GM10248 (cell line): Measurements from ENCODE around the gene CPA1.

Experiments used
- CTCF ChIA-PET: fragments of 300-600 bp; sonication (Branson Sonifier 250); formaldehyde crosslinking; extraction: SDS; loops from one replicate; lab custom pipeline; 2021; ENCODE audit warnings: antibody characterized with exemption; lab: Yijun Ruan, JAX
- POLR2A ChIA-PET: fragments of 350-650 bp; sonication (Branson Sonifier 250); formaldehyde crosslinking; extraction: SDS; loops from one replicate; lab custom pipeline; 2020; ENCODE audit warnings: antibody characterized with exemption; lab: Yijun Ruan, JAX
- DNase-seq: peaks from one replicate; pipeline ENCODE4 v3.0.0; 2012; ENCODE audit errors: extremely low spot score
- TF ChIP-seq, protein P1 (sequence below): IDR thresholded peaks from 2 replicates; pipeline ENCODE4 v1.5.1; 2012; ENCODE audit warnings: mild to moderate bottlenecking, low read depth; ENCODE audit errors: extremely low read depth, missing control alignments, control extremely low read depth

CPA1 gene

GRCh38 chr7:130346941-130347340, 33.4 kb upstream of the CPA1 start:
- TF ChIP-seq, protein P1, sequence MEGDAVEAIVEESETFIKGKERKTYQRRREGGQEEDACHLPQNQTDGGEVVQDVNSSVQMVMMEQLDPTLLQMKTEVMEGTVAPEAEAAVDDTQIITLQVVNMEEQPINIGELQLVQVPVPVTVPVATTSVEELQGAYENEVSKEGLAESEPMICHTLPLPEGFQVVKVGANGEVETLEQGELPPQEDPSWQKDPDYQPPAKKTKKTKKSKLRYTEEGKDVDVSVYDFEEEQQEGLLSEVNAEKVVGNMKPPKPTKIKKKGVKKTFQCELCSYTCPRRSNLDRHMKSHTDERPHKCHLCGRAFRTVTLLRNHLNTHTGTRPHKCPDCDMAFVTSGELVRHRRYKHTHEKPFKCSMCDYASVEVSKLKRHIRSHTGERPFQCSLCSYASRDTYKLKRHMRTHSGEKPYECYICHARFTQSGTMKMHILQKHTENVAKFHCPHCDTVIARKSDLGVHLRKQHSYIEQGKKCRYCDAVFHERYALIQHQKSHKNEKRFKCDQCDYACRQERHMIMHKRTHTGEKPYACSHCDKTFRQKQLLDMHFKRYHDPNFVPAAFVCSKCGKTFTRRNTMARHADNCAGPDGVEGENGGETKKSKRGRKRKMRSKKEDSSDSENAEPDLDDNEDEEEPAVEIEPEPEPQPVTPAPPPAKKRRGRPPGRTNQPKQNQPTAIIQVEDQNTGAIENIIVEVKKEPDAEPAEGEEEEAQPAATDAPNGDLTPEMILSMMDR = no peak
- ChIA-PET CTCF (no interaction called here), POLR2A (no interaction called here)
- DNase-seq = no peak

GRCh38 chr7:130349911-130350782, 30.1 kb upstream of the CPA1 start:
- TF ChIP-seq, protein P1 = no peak
- ChIA-PET POLR2A (interaction anchor here (0.6 to 1.1 kb wide), 2 partner anchors 15 to 41 kb away, joined by 3 read pairs; no protein-coding TSS in a partner anchor), CTCF (no interaction called here)
- DNase-seq = no peak

DNA sequence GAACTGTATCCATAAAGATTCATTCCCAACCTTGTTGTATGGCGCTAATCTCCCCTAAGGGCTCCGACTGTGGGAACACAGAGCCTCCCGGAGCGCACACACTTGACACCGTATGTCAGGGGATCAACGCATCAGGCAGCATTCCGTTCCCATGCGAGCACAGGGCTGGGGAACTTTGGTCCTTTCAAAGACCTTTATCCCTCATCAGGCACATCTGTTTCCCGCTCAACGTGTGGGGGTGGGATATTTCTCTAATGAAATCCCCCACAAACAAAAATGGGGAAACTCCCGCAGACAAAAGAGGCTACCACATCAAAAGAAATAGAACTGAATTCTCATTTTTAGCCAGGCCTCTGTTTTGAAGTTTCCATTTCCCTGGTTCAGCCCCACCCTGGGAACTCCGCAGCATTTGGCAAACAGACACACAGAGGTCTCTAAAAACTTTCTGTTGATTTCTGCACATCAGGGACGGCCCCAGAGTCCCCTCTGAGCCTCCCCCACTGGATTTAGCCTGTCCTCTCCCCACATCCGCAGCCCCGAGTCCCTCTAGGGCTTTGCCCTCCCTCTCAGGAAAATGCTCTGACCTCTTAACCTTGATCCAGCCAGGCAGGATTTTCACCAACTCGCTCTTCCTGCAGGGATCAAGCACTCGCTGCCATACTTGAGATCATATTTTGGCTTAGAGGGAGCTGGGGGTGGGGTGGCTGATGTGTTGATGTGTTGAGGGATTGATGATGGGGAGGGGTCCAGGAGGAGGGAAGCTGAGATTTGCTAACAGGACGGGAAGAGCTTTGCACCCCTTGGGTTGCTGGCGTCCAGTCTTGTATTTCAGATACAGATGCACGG, 29.1 kb upstream of the CPA1 start:
- CTCF ChIA-PET = interaction anchor here (1.2 kb wide), 1 partner anchor 15 kb away, joined by 3 read pairs; no protein-coding TSS in a partner anchor
- TF ChIP-seq, protein P1 = no peak
- peak; percentile 69 for DNase-seq
- POLR2A ChIA-PET = interaction anchor here (1.1 kb wide), 1 partner anchor 42 kb away, joined by 3 read pairs; no protein-coding TSS in a partner anchor

- DNase-seq = no peak
- ChIA-PET POLR2A (no interaction called here), CTCF (interaction anchor here (1.2 kb wide), 1 partner anchor 15 kb away, joined by 3 read pairs; no protein-coding TSS in a partner anchor)
- TF ChIP-seq, protein P1 = no peak
Measured at GRCh38 chr7:130351791-130352090, 28.6 kb upstream of the CPA1 start.

GRCh38 chr7:130352194-130353074, 27.9 kb upstream of the CPA1 start:
- ChIA-PET CTCF (interaction anchor here (1.2 kb wide), 1 partner anchor 16 kb away, joined by 3 read pairs; no protein-coding TSS in a partner anchor), POLR2A (no interaction called here)
- TF ChIP-seq, protein P1 = no peak
- no peak for DNase-seq
